ENCODE results near the gene TDRD7. TPM values are rescaled to one million over a fixed set of nuclear protein-coding genes. Genes with fewer than 3 reads are reported as not detected.

Gene TDRD7
- polyA plus RNA-seq, 1 of the 3 experiments (the other 2 are of a cell fraction) = 4.9 TPM

DNA sequence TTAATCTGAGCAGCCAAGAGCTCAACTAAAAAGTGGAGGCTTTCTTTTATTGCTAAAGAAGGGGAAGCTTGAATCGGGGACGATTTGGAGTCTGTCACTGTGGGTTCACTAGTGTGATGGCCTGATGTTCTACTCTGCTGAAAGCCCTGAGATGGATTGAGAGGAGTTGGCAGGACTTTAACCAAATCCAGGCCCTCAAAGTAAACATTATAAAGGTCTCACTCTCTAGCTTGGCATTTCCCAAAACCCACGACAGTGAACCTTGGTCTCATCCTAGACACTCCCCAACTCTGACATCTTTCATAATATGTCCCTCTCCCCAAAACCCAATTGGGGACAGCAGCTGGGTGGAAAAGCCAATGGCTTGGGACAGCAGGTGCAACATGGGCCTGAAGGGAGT is 122.3 kb downstream of the TDRD7 start:
- CTCF ChIA-PET = interaction anchor here (0.8 to 1.7 kb wide), 2 partner anchors 31 to 81 kb away, joined by 3 read pairs; no protein-coding TSS in a partner anchor
- POLR2A ChIA-PET = no interaction called here
- WGBS (ENCODE audit: low lambda C conversion rate) = 54% methylated on average over 3 of the region's 3 CpGs

More for the DNA sequence above, 122.3 kb downstream of the TDRD7 start:
- Histone ChIP-seq H2AFZ (ENCODE audit: low read depth) (no peak overlapping the region), H4K20me1 (ENCODE audit: insufficient read depth) (no peaks in the 10 kb centered on the region), H3K9me2 (no peaks in the 10 kb centered on the region), H3K4me1 (ENCODE audit: control insufficient read depth in 1 of 2, insufficient read depth in 2 of 2, low read depth in 1 of 2, low read length in 1 of 2) (peaks cover 0 to 12% of the 10 kb centered on the region in 2 experiments; a peak in 1 of 4 replicates), H3K4me2 (no peak overlapping the region), H3K4me3 (ENCODE audit: low read depth in 2 of 2, low read length in 1 of 2) (no peak overlapping the region), H3K9ac (no peak overlapping the region), H3K79me2 (ENCODE audit: insufficient read depth) (no peaks in the 10 kb centered on the region), H3K9me3 (no peaks in the 10 kb centered on the region), H3K27me3 (ENCODE audit: insufficient read depth) (no peaks in the 10 kb centered on the region; the same call in 1 of the 2 replicates), H3F3A (replicated peaks; ENCODE audit: insufficient read depth) (no peaks in the 10 kb centered on the region), H3K27ac (ENCODE audit: low read depth in 2 of 2, low read length in 1 of 2) (no peak overlapping the region), H3K36me3 (replicated peaks in 1 of 2; ENCODE audit: control insufficient read depth in 1 of 2, insufficient read depth in 2 of 2, low read length in 1 of 2) (peaks cover 0 to 11% of the 10 kb centered on the region in 2 experiments)
- TF ChIP-seq, protein P1, sequence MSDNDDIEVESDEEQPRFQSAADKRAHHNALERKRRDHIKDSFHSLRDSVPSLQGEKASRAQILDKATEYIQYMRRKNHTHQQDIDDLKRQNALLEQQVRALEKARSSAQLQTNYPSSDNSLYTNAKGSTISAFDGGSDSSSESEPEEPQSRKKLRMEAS (IDR thresholded peaks at IDR 0.05; ENCODE audit: low read depth) = no peak
- TF ChIP-seq, protein P2, sequence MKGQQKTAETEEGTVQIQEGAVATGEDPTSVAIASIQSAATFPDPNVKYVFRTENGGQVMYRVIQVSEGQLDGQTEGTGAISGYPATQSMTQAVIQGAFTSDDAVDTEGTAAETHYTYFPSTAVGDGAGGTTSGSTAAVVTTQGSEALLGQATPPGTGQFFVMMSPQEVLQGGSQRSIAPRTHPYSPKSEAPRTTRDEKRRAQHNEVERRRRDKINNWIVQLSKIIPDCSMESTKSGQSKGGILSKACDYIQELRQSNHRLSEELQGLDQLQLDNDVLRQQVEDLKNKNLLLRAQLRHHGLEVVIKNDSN (IDR thresholded peaks at IDR 0.05; ENCODE audit: borderline replicate concordance, low read depth) = no peak
- no peak for TF ChIP-seq SMC3 (IDR thresholded peaks at IDR 0.05; ENCODE audit: low read depth, low read length)
- no peak for TF ChIP-seq FOSL2 (IDR thresholded peaks at IDR 0.05; ENCODE audit: borderline replicate concordance, low read depth)
- TF ChIP-seq, protein P3, sequence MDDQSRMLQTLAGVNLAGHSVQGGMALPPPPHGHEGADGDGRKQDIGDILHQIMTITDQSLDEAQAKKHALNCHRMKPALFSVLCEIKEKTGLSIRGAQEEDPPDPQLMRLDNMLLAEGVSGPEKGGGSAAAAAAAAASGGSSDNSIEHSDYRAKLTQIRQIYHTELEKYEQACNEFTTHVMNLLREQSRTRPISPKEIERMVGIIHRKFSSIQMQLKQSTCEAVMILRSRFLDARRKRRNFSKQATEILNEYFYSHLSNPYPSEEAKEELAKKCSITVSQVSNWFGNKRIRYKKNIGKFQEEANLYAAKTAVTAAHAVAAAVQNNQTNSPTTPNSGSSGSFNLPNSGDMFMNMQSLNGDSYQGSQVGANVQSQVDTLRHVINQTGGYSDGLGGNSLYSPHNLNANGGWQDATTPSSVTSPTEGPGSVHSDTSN (IDR thresholded peaks at IDR 0.05) = no peak
- no peak for TF ChIP-seq RFX5 (IDR thresholded peaks at IDR 0.05; ENCODE audit: low read length)
- TF ChIP-seq RXRA (IDR thresholded peaks at IDR 0.05; ENCODE audit: borderline replicate concordance, low read depth) = no peak
- TF ChIP-seq EP300 (IDR thresholded peaks at IDR 0.05; ENCODE audit: borderline replicate concordance in 1 of 2, low read depth in 1 of 2, low read length in 1 of 2) = no peak
- TF ChIP-seq, protein P4, sequence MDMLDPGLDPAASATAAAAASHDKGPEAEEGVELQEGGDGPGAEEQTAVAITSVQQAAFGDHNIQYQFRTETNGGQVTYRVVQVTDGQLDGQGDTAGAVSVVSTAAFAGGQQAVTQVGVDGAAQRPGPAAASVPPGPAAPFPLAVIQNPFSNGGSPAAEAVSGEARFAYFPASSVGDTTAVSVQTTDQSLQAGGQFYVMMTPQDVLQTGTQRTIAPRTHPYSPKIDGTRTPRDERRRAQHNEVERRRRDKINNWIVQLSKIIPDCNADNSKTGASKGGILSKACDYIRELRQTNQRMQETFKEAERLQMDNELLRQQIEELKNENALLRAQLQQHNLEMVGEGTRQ (IDR thresholded peaks at IDR 0.05; ENCODE audit: borderline replicate concordance, low read depth, low read length) = no peak
- TF ChIP-seq GABPA (IDR thresholded peaks at IDR 0.05; ENCODE audit: low read depth) = no peak
- TF ChIP-seq MXI1 (IDR thresholded peaks at IDR 0.05; ENCODE audit: low read depth, low read length) = no peak
- TF ChIP-seq JUND (IDR thresholded peaks at IDR 0.05) = no peak
- TF ChIP-seq, protein P5, sequence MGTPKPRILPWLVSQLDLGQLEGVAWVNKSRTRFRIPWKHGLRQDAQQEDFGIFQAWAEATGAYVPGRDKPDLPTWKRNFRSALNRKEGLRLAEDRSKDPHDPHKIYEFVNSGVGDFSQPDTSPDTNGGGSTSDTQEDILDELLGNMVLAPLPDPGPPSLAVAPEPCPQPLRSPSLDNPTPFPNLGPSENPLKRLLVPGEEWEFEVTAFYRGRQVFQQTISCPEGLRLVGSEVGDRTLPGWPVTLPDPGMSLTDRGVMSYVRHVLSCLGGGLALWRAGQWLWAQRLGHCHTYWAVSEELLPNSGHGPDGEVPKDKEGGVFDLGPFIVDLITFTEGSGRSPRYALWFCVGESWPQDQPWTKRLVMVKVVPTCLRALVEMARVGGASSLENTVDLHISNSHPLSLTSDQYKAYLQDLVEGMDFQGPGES (IDR thresholded peaks at IDR 0.05; ENCODE audit: low read depth, low read length) = no peak
- TF ChIP-seq ELF1 (IDR thresholded peaks at IDR 0.05) = no peak
- TF ChIP-seq YY1 (IDR thresholded peaks at IDR 0.05; ENCODE audit: low read depth) = no peak
- TF ChIP-seq, protein P6, sequence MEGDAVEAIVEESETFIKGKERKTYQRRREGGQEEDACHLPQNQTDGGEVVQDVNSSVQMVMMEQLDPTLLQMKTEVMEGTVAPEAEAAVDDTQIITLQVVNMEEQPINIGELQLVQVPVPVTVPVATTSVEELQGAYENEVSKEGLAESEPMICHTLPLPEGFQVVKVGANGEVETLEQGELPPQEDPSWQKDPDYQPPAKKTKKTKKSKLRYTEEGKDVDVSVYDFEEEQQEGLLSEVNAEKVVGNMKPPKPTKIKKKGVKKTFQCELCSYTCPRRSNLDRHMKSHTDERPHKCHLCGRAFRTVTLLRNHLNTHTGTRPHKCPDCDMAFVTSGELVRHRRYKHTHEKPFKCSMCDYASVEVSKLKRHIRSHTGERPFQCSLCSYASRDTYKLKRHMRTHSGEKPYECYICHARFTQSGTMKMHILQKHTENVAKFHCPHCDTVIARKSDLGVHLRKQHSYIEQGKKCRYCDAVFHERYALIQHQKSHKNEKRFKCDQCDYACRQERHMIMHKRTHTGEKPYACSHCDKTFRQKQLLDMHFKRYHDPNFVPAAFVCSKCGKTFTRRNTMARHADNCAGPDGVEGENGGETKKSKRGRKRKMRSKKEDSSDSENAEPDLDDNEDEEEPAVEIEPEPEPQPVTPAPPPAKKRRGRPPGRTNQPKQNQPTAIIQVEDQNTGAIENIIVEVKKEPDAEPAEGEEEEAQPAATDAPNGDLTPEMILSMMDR (IDR thresholded peaks at IDR 0.05) = no peak
- TF ChIP-seq SIN3A (IDR thresholded peaks at IDR 0.05; ENCODE audit: borderline replicate concordance, low read depth, low read length) = no peak
- TF ChIP-seq RAD21 (IDR thresholded peaks at IDR 0.05; ENCODE audit: low read length) = no peak
- no peak for DNase-seq

Measured in SK-N-SH (cell line).